GM12875 (cell line): Measurements from ENCODE around the gene CDHR1.

Experiments used
- H3K4me3 ChIP-seq: one replicate; pipeline ENCODE4 v1.5.1; 2011; ENCODE audit warnings: low read depth, low read length, control low read depth
- TF ChIP-seq, protein P1 (sequence below): IDR thresholded peaks from 2 replicates; pipeline ENCODE4 v1.5.1; 2011; ENCODE audit warnings: low read depth, mild to moderate bottlenecking, control low read depth, inconsistent platforms, low read length, moderate library complexity, borderline replicate concordance; ENCODE audit not compliant: insufficient read depth

Gene CDHR1

GRCh38 chr10:84230359-84230758, 36.0 kb downstream of the CDHR1 start:
- no peak overlapping the region for H3K4me3 ChIP-seq
- TF ChIP-seq, protein P1, sequence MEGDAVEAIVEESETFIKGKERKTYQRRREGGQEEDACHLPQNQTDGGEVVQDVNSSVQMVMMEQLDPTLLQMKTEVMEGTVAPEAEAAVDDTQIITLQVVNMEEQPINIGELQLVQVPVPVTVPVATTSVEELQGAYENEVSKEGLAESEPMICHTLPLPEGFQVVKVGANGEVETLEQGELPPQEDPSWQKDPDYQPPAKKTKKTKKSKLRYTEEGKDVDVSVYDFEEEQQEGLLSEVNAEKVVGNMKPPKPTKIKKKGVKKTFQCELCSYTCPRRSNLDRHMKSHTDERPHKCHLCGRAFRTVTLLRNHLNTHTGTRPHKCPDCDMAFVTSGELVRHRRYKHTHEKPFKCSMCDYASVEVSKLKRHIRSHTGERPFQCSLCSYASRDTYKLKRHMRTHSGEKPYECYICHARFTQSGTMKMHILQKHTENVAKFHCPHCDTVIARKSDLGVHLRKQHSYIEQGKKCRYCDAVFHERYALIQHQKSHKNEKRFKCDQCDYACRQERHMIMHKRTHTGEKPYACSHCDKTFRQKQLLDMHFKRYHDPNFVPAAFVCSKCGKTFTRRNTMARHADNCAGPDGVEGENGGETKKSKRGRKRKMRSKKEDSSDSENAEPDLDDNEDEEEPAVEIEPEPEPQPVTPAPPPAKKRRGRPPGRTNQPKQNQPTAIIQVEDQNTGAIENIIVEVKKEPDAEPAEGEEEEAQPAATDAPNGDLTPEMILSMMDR, result no peak

GRCh38 chr10:84232376-84232775, 38.0 kb downstream of the CDHR1 start:
- H3K4me3 ChIP-seq, result no peak overlapping the region
- TF ChIP-seq, protein P1, result no peak

- TF ChIP-seq, protein P1, result no peak
- no peak overlapping the region for H3K4me3 ChIP-seq
Measured at GRCh38 chr10:84233940-84234339, 39.6 kb downstream of the CDHR1 start.

- no peak overlapping the region for H3K4me3 ChIP-seq
- TF ChIP-seq, protein P1, result no peak
Measured at GRCh38 chr10:84234479-84234878, 40.1 kb downstream of the CDHR1 start.

GRCh38 chr10:84235096-84235495, 40.8 kb downstream of the CDHR1 start:
- H3K4me3 ChIP-seq, result no peak overlapping the region
- TF ChIP-seq, protein P1, result no peak

- H3K4me3 ChIP-seq, result no peak overlapping the region
- TF ChIP-seq, protein P1, result no peak
Measured at GRCh38 chr10:84236807-84237198, 42.5 kb downstream of the CDHR1 start.

DNA sequence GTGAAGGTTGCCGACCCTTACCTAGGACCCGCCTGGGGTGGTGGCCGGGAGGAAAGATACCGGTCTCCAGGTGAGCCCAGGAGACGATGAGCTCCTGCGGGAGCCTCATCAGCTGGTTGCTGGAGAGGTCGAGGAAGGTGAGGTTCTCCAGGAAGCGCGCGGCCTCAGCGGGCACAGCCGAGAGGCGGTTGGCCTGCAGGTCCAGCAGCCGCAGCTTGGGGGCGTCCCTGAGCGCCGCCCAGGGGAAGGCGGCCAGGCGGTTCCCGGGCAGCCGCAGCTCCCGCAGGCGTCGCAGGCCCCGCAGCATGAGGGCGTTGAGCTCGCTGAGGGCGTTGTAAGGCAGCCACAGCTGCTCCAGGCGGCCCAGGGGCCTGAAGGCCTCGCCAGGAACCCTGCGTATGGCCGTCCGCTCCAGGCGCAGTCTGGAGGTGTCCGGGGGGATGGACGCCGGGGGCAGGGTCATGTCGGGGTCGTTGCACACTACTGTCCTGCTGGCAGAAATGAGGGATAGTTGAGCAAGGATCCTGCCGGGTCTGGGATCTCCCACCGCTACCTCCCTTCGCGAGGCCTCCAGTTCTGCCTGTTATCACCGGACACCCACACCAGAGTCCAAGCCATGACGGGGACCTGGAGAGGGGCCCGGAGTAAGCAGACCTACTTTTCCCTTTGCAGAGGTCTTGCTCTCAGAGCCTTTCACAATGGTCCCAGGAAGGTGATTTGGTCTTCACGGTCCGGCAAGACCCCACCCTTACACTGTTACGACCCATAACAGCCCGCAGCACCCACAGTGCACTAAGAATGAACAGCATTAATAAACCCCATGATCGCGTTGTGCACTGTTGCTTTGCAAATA, 43.1 kb downstream of the CDHR1 start:
- no peak overlapping the region for H3K4me3 ChIP-seq
- TF ChIP-seq, protein P1, result 0 out of 2 replicates have a peak, but pooled peaks have one; percentile 26
